Transverse colon (tissue), 4 donors: ENCODE results near the gene CCDC167. TPM values are rescaled to one million over a fixed set of nuclear protein-coding genes. Genes with fewer than 3 reads are reported as not detected.

Source experiments
- DNase-seq: peaks from one replicate; pipeline ENCODE4 v3.0.0-alpha.2; 2019
- H3K27ac ChIP-seq, 4 donors: fragments of 200-600 bp; sonication (generic); 2 replicates each; pipeline ENCODE4 v1.5.1; 2016 to 2018; ENCODE audit warnings: inconsistent platforms in 4 of 4
- H3K27me3 ChIP-seq: fragments of 200-600 bp; sonication (generic); 2 replicates; pipeline ENCODE4 v1.5.1; 2017; ENCODE audit warnings: inconsistent platforms
- H3K36me3 ChIP-seq, 4 donors: fragments of 200-600 bp; sonication (generic); 2 replicates each; pipeline ENCODE4 v1.5.1; 2017 to 2019; ENCODE audit warnings: inconsistent platforms in 4 of 4
- H3K4me1 ChIP-seq, 4 donors: fragments of 200-600 bp; sonication (generic); 2 replicates each; pipeline ENCODE4 v1.5.1; 2017 to 2020; ENCODE audit warnings: inconsistent platforms in 4 of 4
- H3K4me3 ChIP-seq, 4 donors: fragments of 200-600 bp; sonication (generic); 1 replicate in 1 of 4; 2 replicates in 3 of 4; pipeline versions ENCODE4 v1.5.1 to v1.6.1; 2017 to 2019; ENCODE audit warnings: inconsistent platforms in 4 of 4
- H3K9me3 ChIP-seq, 2 donors: fragments of 200-600 bp; sonication (generic); 2 replicates each; pipeline ENCODE4 v1.5.1; 2017 to 2019; ENCODE audit warnings: inconsistent platforms in 2 of 2
- EP300 ChIP-seq: sonication (generic); formaldehyde crosslinking; IDR thresholded peaks from one replicate; pipeline ENCODE4 v1.6.1; 2017; ENCODE audit warnings: antibody characterized with exemption, low read depth
- POLR2A ChIP-seq: fragments of 450-650 bp; IDR thresholded peaks from one replicate; pipeline ENCODE4 v1.6.1; 2016; ENCODE audit warnings: antibody characterized with exemption, mild to moderate bottlenecking, moderate library complexity
- POLR2AphosphoS5 ChIP-seq, 3 donors: sonication (generic); formaldehyde crosslinking; IDR thresholded peaks; one replicate each; pipeline ENCODE4 v1.6.1; 2016; ENCODE audit warnings: antibody characterized with exemption in 3 of 3
- WGBS, 2 donors: methylation state at CpG; one replicate each; pipeline ENCODE4 v1.1.5; 2018; ENCODE audit warnings: low coverage in 1 of 2; 5-methylcytosine and 5-hydroxymethylcytosine counted together
- in situ Hi-C, 4 donors: fragments of 200-750 bp; cut with MboI; loops; one replicate each; pipeline versions ENCODE4 v1.15.0 to v1.15.1; 2017; ENCODE audit warnings: low sequenced_read_pairs in 3 of 4, low pct_ligation_motif_present in 1 of 4, low pct_unique_long_range_greater_than_20kb in 1 of 4
- intact Hi-C: fragments of 100-400 bp; cut with DNase I; formaldehyde crosslinking; loops from one replicate; pipeline ENCODE4 v1.15.1; 2023; ENCODE audit warnings: low total_unique reads
- total RNA-seq, 4 donors: library from RNA; depleted of rRNA; stranded (reverse); fragments of >200 nt; gene quantifications; one replicate each; pipeline ENCODE4 v1.1.0, GENCODE V29; 2016
- TF ChIP-seq, protein P1 (sequence below), 5 experiments: fragments of 200-600 bp in 3 of 5; fragments of 450-650 bp in 2 of 5; sonication (generic) in 3 of 5; IDR thresholded peaks; 1 replicate in 2 of 5; 2 replicates in 3 of 5; pipeline ENCODE4 v1.5.1; 2016 to 2017; ENCODE audit warnings: antibody characterized with exemption in 5 of 5, inconsistent platforms in 3 of 5, mild to moderate bottlenecking in 2 of 5, moderate library complexity in 1 of 5

Gene CCDC167
- total RNA-seq, 4 donors from 2014 or later = 16.9 to 21.8 TPM; not detected in 2

DNA sequence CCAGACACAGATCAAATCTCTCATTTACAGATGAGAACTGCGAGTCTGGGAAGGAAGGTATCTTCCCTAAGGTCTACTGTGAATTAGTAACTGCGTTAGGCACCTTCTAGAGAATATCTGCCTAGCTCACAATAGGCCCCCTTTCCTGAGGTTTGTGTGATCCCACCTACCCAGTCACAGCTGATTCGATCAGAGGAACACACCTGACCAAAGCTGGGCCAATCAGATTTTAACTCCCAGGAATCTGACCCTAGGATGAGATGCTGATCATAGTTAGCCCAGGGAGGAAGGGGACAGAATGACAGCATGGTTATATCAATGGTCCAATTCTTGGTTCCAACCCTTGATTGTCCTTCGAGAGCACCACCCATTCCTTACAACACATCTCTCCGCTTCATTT, 7.4 kb upstream of the CCDC167 start:
- WGBS, 2 donors = 92% methylated on average over 5 of the region's 5 CpGs; no CpG with 5 or more reads in 1 of the 2 donors
- no peak overlapping the region for H3K27ac ChIP-seq
- no peak overlapping the region for H3K4me3 ChIP-seq
- no peaks in the 10 kb centered on the region for H3K36me3 ChIP-seq
- in situ Hi-C loops = no loop called here
- intact Hi-C loops = no loop called here
- peaks cover 2% of the 10 kb centered on the region for H3K27me3 ChIP-seq
- DNase-seq = no peak
- H3K4me1 ChIP-seq = no peaks in the 10 kb centered on the region
- TF ChIP-seq, protein P1, sequence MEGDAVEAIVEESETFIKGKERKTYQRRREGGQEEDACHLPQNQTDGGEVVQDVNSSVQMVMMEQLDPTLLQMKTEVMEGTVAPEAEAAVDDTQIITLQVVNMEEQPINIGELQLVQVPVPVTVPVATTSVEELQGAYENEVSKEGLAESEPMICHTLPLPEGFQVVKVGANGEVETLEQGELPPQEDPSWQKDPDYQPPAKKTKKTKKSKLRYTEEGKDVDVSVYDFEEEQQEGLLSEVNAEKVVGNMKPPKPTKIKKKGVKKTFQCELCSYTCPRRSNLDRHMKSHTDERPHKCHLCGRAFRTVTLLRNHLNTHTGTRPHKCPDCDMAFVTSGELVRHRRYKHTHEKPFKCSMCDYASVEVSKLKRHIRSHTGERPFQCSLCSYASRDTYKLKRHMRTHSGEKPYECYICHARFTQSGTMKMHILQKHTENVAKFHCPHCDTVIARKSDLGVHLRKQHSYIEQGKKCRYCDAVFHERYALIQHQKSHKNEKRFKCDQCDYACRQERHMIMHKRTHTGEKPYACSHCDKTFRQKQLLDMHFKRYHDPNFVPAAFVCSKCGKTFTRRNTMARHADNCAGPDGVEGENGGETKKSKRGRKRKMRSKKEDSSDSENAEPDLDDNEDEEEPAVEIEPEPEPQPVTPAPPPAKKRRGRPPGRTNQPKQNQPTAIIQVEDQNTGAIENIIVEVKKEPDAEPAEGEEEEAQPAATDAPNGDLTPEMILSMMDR (IDR thresholded peaks at IDR 0.05) = no peak
- TF ChIP-seq POLR2AphosphoS5 (IDR thresholded peaks at IDR 0.05) (no peak), POLR2A (no peak), EP300 (no peak)
- no peaks in the 10 kb centered on the region for H3K9me3 ChIP-seq

DNA sequence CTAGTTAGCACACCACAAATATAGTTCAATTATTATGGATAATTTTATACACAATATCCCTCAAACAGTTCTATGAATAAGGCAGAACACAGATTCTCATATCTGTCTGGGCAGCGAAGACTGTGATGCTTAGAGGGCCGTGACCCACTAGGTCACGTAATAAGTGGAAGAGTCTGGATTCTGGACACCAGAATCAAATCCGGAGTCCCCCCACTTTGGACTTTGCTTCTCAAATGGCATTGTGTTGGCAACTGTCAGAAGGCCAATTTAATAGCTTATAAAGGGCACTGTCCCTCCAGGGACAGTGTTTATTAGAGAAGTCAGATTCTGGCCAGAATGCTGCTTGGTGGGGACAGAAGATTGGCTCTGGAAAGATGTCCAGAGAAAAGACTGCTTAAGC, 6.8 kb upstream of the CCDC167 start:
- no peak for DNase-seq
- no peaks in the 10 kb centered on the region for H3K36me3 ChIP-seq
- intact Hi-C loops (no loop called here), in situ Hi-C loops (no loop called here)
- 59% methylated on average over 4 of the region's 4 CpGs; no CpG with 5 or more reads in 1 of the 2 donors for WGBS, 2 donors
- H3K27ac ChIP-seq = no peak overlapping the region
- no peaks in the 10 kb centered on the region for H3K9me3 ChIP-seq
- no peaks in the 10 kb centered on the region for H3K27me3 ChIP-seq
- H3K4me3 ChIP-seq = no peak overlapping the region
- TF ChIP-seq EP300 (no peak), POLR2AphosphoS5 (IDR thresholded peaks at IDR 0.05) (no peak), POLR2A (no peak)
- TF ChIP-seq, protein P1 (IDR thresholded peaks at IDR 0.05) = no peak
- no peaks in the 10 kb centered on the region for H3K4me1 ChIP-seq

DNA sequence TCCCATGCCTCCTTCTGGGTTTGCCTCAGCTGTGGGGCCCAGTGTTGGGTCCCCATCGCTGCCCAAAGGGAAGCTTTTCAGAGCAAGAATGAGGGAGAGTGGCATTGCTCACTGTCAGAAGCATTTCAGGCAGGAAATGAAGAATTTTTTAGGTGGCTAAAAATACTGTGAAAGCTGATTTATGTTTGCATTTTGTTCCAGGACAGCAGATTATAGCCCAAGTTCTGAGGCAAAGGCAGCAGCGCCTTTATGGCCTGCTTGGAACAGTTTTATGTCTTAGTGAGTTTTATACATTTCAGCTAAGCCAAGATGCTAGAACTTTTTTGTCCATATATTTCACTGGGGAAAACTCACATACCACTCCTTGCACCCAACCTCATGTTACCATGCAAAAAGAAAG, 4.3 kb upstream of the CCDC167 start:
- WGBS, 2 donors = 49 to 67% methylated on average over 1 to 2 of the region's 2 CpGs
- in situ Hi-C loops = no loop called here
- Histone ChIP-seq H3K27ac (no peak overlapping the region), H3K36me3 (no peaks in the 10 kb centered on the region), H3K4me3 (no peak overlapping the region), H3K4me1 (peaks cover 0 to 3% (median 0%) of the 10 kb centered on the region in 4 donors), H3K9me3 (no peaks in the 10 kb centered on the region), H3K27me3 (no peaks in the 10 kb centered on the region)
- no peak for DNase-seq
- intact Hi-C loops = no loop called here
- TF ChIP-seq, protein P1 (IDR thresholded peaks at IDR 0.05) = no peak
- no peak for TF ChIP-seq EP300
- TF ChIP-seq POLR2A = no peak
- TF ChIP-seq POLR2AphosphoS5 (IDR thresholded peaks at IDR 0.05) = no peak

DNA sequence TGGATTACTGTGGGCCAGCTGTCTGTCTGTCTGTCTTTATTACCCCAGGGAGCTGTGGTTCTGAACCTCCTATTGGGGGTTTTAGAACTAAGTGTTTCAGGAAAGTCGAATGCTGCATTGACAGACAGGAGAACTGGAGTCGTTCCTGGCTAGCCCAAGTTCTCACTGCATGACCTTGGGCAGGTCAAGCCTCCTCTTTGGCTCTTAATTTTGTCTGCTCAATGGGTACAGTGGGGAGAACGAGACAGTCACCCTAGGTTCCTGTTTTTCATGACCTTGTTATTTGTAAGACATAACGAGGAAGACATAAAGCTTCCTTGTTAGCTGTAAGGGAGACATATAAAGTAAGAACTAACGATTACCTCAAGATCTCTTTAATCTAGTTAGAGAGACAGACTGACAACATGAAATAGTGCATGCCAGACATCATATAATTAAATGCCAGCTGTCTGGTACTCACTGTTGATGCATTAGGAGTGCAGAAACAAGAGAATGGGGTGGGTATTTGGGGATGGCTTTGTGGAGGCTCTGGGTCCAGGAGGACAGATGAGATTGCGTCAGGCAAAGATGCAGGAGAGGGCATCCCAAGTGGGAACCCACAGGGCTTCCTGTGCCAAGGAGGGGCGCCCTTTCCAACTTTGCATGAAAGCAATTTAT, 3.7 kb upstream of the CCDC167 start:
- no peak for DNase-seq
- Histone ChIP-seq H3K4me1 (peaks cover 0 to 7% (median 0%) of the 10 kb centered on the region in 4 donors), H3K27ac (peak overlapping the region in 3 of 4 donors; percentile 15 to 51 (median 46)), H3K36me3 (no peaks in the 10 kb centered on the region), H3K27me3 (no peaks in the 10 kb centered on the region), H3K4me3 (no peak overlapping the region), H3K9me3 (no peaks in the 10 kb centered on the region)
- TF ChIP-seq EP300 = no peak
- TF ChIP-seq POLR2AphosphoS5 (IDR thresholded peaks at IDR 0.05) = no peak
- TF ChIP-seq, protein P1 (IDR thresholded peaks at IDR 0.05) = no peak
- no peak for TF ChIP-seq POLR2A
- in situ Hi-C loops = no loop called here
- 46 to 66% methylated on average over 6 to 7 of the region's 7 CpGs for WGBS, 2 donors
- intact Hi-C loops = no loop called here
